ENCODE results near the gene RUNX2.

DNA sequence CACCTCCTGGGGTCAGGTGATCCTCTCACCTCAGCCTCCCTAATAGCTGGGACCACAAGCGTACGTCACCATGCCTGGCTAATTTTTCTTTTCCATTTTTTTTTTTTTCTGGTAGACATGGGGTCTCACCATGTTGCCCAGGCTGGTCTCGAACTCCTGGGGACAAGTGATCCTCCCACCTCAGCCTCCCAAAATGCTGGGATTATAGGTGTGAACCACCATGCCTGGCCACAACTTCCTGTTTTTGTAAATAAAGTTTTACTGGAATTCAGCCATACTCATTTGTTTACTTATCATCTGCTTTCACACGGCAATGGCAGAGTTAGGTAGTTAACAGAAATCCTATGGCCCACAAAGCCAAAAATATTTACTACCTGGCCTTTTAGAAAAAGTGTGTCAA, 7.8 kb upstream of the RUNX2 start:
- TF ChIP-seq CTCF (conservative IDR thresholded peaks at IDR 0.05), result no peak
- TF ChIP-seq ZFX (IDR thresholded peaks at IDR 0.05), result no peak

Data from C4-2B (cell line).